ENCODE measurements around the gene F8. TPM values are rescaled to one million over a fixed set of nuclear protein-coding genes. Genes with fewer than 3 reads are reported as not detected.

The F8 gene
- total and polyA plus RNA-seq, 10 of the 15 experiments (the other 5 are each of a cell fraction or from before 2014, with no cell fraction given) = 3.0 to 8.1 (median 5.1) TPM

GRCh38 chrX:155031657-155032056, 9.1 kb upstream of the F8 start (continued):
- no peak for TF ChIP-seq CHD4 (IDR thresholded peaks at IDR 0.05)
- no peak for TF ChIP-seq ZBTB4 (CRISPR knock-in tag; IDR thresholded peaks at IDR 0.05)
- TF ChIP-seq E2F8 (IDR thresholded peaks at IDR 0.05; ENCODE audit: low read depth, partially characterized antibody) = no peak

- Histone ChIP-seq H2AFZ (ENCODE audit: control insufficient read depth, low read depth, low read length) (no peak overlapping the region), H3K27me3 (replicated peaks in 1 of 2; ENCODE audit: control insufficient read depth in 2 of 2, insufficient read depth in 2 of 2, low read length in 1 of 2) (no peaks in the 10 kb centered on the region), H3K9ac (ENCODE audit: control insufficient read depth, insufficient read depth, low read length) (peak overlapping the region; percentile 7; the same call in 1 of the 2 replicates), H3K27ac (ENCODE audit: control insufficient read depth, insufficient read depth) (peak overlapping the region; percentile 42; the same call in 1 of the 2 replicates), H3K4me1 (ENCODE audit: control insufficient read depth, insufficient read depth, low read length) (no peaks in the 10 kb centered on the region), H3K4me3 (peak overlapping the region; percentile 70; the same call in 1 of the 2 replicates), H3K79me2 (ENCODE audit: control insufficient read depth, insufficient read depth, low read length) (peaks cover 27% of the 10 kb centered on the region), H3K4me2 (ENCODE audit: control insufficient read depth, insufficient read depth) (peak overlapping the region; percentile 11; the same call in 1 of the 2 replicates), H3K9me3 (replicated peaks; ENCODE audit: control insufficient read depth, insufficient read depth, low read length) (no peaks in the 10 kb centered on the region), H4K20me1 (ENCODE audit: control insufficient read depth, insufficient read depth) (no peaks in the 10 kb centered on the region), H3K36me3 (ENCODE audit: control insufficient read depth in 2 of 2, insufficient read depth in 2 of 2, low read length in 1 of 2) (no peaks in the 10 kb centered on the region)
- TF ChIP-seq HDAC6 (IDR thresholded peaks at IDR 0.05; ENCODE audit: unreplicated experiment) (no peak), PAX5 (IDR thresholded peaks at IDR 0.05; ENCODE audit: borderline replicate concordance, low read depth, low read length) (no peak), DPF2 (IDR thresholded peaks at IDR 0.05) (no peak), YBX1 (IDR thresholded peaks at IDR 0.05) (no peak), ATF3 (IDR thresholded peaks at IDR 0.05; ENCODE audit: borderline replicate concordance, extremely low read depth, low read depth, low read length) (no peak), IKZF1 (conservative IDR thresholded peaks at IDR 0.05) (no peak)
- RAD21 ChIA-PET (ENCODE audit: unreplicated experiment) = interaction anchor here (1.0 kb wide), 2 partner anchors 37 to 43 kb away, joined by 3 to 4 read pairs; no protein-coding TSS in a partner anchor
- ATAC-seq = no peak
- DNase-seq (ENCODE audit: low read depth, low spot score) = no peak
- intact Hi-C loops (cut with micrococcal nuclease; ENCODE audit: unreplicated experiment) (loop anchor here (5.0 kb wide), 1 partner anchor 43 kb away; the partner anchor contains the start of genes BRCC3, CMC4 and MTCP1), in situ Hi-C loops (cut with MboI) (loop anchor here (5.0 kb wide), 1 partner anchor 37 kb away; no protein-coding TSS in a partner anchor)
- BruUV-seq (replicated peaks) = no TSS peak
- FAIRE-seq = no peak
- WGBS (ENCODE audit: insufficient coverage, insufficient replicate concordance, low lambda C conversion rate, missing lambda C conversion rate) = 69% methylated on average over 2 of the region's 2 CpGs
- SMC1A ChIA-PET (ENCODE audit: uncharacterized antibody, unreplicated experiment) = interaction anchor here (1.3 to 3.3 kb wide), 4 partner anchors 11 to 40 kb away, joined by 3 to 21 read pairs (median 6); no protein-coding TSS in a partner anchor
- POLR2A ChIA-PET = interaction anchor here (1.0 to 2.9 kb wide), 3 partner anchors 38 to 42 kb away, joined by 3 to 32 read pairs (median 6); partner anchors contain the start of genes CMC4 and MTCP1
- CTCF ChIA-PET = interaction anchor here (0.9 to 1.9 kb wide), 5 partner anchors 18 to 45 kb away, joined by 3 to 4 read pairs (median 4); no protein-coding TSS in a partner anchor
These were observed 6.4 kb upstream of the F8 start for GRCh38 chrX:155028877-155029291.
